CD4-positive, CD25-positive, alpha-beta regulatory T cell (primary cell): ENCODE measurements around the gene SLC25A39. TPM values are rescaled to one million over a fixed set of nuclear protein-coding genes. Genes with fewer than 3 reads are reported as not detected.

Source experiments
- ATAC-seq, 2 donors: fragments of 150-1000 bp; cut with Tn5 transposase; one replicate each; pipeline ENCODE4 v1.10.0; 2021; ENCODE audit warnings: low read depth in 2 of 2, moderate number of reproducible peaks in 2 of 2, moderate library complexity in 1 of 2
- DNase-seq, 3 donors: peaks; one replicate each; pipeline versions ENCODE4 v3.0.0 to v3.0.0-alpha.2; 2012 to 2022; ENCODE audit warnings: mixed read lengths in 1 of 3
- H3K27ac ChIP-seq: one replicate; pipeline ENCODE4 v1.7.0; 2013; ENCODE audit warnings: mild to moderate bottlenecking, low read length; ENCODE audit not compliant: insufficient read depth, poor library complexity, severe bottlenecking
- H3K27me3 ChIP-seq: one replicate; pipeline ENCODE4 v1.7.0; 2013; ENCODE audit warnings: low read length; ENCODE audit not compliant: control insufficient read depth, insufficient read depth
- H3K36me3 ChIP-seq: one replicate; pipeline ENCODE4 v1.7.0; 2013; ENCODE audit warnings: mild to moderate bottlenecking, low read length, moderate library complexity; ENCODE audit not compliant: control insufficient read depth, insufficient read depth
- H3K4me1 ChIP-seq: 2 replicates; pipeline ENCODE4 v1.7.0; 2013; ENCODE audit warnings: mild to moderate bottlenecking, low read length; ENCODE audit not compliant: insufficient read depth, control insufficient read depth, poor library complexity, severe bottlenecking
- H3K4me3 ChIP-seq: one replicate; pipeline ENCODE4 v1.7.0; 2013; ENCODE audit warnings: low read depth, mild to moderate bottlenecking, low read length, moderate library complexity
- H3K9me3 ChIP-seq, 2 experiments: 1 replicate in 1 of 2; 2 replicates in 1 of 2; pipeline ENCODE4 v1.7.0; 2013; ENCODE audit warnings: low read length in 2 of 2, mild to moderate bottlenecking in 1 of 2, moderate library complexity in 1 of 2; ENCODE audit not compliant: control insufficient read depth in 2 of 2
- H3K27ac Mint-ChIP-seq, 3 donors: one replicate each; pipeline ENCODE4 v1.8.0; 2020 to 2022; ENCODE audit warnings: mild to moderate bottlenecking in 3 of 3, mixed read lengths in 3 of 3, moderate library complexity in 2 of 3
- H3K27me3 Mint-ChIP-seq: one replicate; pipeline ENCODE4 v1.8.0; 2022; ENCODE audit warnings: mild to moderate bottlenecking, mixed read lengths
- H3K36me3 Mint-ChIP-seq: one replicate; pipeline ENCODE4 v1.8.0; 2020; ENCODE audit warnings: mixed read lengths
- H3K4me1 Mint-ChIP-seq, 4 donors: one replicate each; pipeline ENCODE4 v1.8.0; 2020 to 2022; ENCODE audit warnings: mixed read lengths in 4 of 4, mild to moderate bottlenecking in 1 of 4
- H3K4me3 Mint-ChIP-seq, 4 donors: one replicate each; pipeline ENCODE4 v1.8.0; 2020 to 2022; ENCODE audit warnings: mild to moderate bottlenecking in 4 of 4, mixed read lengths in 4 of 4, moderate library complexity in 3 of 4
- H3K9me3 Mint-ChIP-seq, 7 donors: one replicate each; pipeline ENCODE4 v1.8.0; 2020 to 2022; ENCODE audit warnings: mixed read lengths in 7 of 7, mild to moderate bottlenecking in 3 of 7, moderate library complexity in 2 of 7
- polyA plus RNA-seq, 4 donors: library from polyadenylated mRNA; unstranded; fragments of 300-500 nt; fragmentation: Illumina TruSeq; gene quantifications; one replicate each; pipeline ENCODE4 v1.2.3, GENCODE V29; 2021
- total RNA-seq: library from RNA; stranded (reverse); gene quantifications from one replicate; pipeline ENCODE4 v1.2.3, GENCODE V29; 2022

Gene SLC25A39
- total and polyA plus RNA-seq, 5 donors from 2014 or later, result 64.7 to 112 (median 97.0) TPM

- Histone ChIP-seq H3K4me1 (peaks cover 6% of the 10 kb centered on the region), H3K27me3 (no peaks in the 10 kb centered on the region), H3K27ac (no peak overlapping the region), H3K9me3 (no peaks in the 10 kb centered on the region), H3K36me3 (no peaks in the 10 kb centered on the region), H3K4me3 (no peak overlapping the region)
- Mint-ChIP-seq H3K36me3 (no peaks in the 10 kb centered on the region), H3K27me3 (peaks cover 13% of the 10 kb centered on the region), H3K4me3 (no peak overlapping the region), H3K27ac (no peak overlapping the region), H3K4me1 (peaks cover 0 to 9% (median 2%) of the 10 kb centered on the region in 4 donors), H3K9me3 (no peaks in the 10 kb centered on the region)
- no peak for ATAC-seq
- DNase-seq, result no peak
Measured at GRCh38 chr17:44282264-44282663, 42.4 kb downstream of the SLC25A39 start.

DNA sequence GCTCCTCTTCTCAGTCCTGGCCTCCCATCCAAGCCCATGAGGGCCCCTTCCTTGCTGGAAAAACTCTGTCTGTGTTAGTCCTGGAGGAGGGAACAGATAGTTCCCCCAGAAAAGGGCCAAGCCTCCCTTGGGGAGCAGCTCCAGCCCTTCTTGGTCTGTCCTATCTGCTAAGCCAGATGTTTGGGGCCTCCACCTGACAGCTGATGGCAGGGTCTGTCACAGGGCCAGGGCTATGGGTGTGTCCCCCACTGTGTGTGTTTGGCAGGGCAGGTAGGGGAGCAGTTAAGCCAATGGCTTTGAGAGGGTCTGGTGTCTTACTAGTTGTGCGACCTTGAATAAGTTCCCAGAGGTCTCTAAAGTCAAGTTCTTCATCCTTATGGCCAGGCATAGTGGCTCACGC lies 43.1 kb downstream of the SLC25A39 start:
- no peak for ATAC-seq

GRCh38 chr17:44280392-44280937 lies 44.2 kb downstream of the SLC25A39 start:
- Mint-ChIP-seq H3K4me3 (no peak overlapping the region), H3K27me3 (peaks cover 12% of the 10 kb centered on the region), H3K4me1 (peaks cover 0 to 9% (median 2%) of the 10 kb centered on the region in 4 donors), H3K36me3 (no peaks in the 10 kb centered on the region), H3K9me3 (no peaks in the 10 kb centered on the region), H3K27ac (no peak overlapping the region)
- Histone ChIP-seq H3K4me1 (peaks cover 6% of the 10 kb centered on the region), H3K36me3 (no peaks in the 10 kb centered on the region), H3K27me3 (no peaks in the 10 kb centered on the region), H3K4me3 (no peak overlapping the region), H3K9me3 (no peaks in the 10 kb centered on the region), H3K27ac (no peak overlapping the region)
- DNase-seq, result no peak
- no peak for ATAC-seq

More for the DNA sequence above, 43.1 kb downstream of the SLC25A39 start:
- no peaks in the 10 kb centered on the region for H3K36me3 ChIP-seq
- Mint-ChIP-seq H3K9me3 (no peaks in the 10 kb centered on the region), H3K4me1 (peaks cover 0 to 9% (median 2%) of the 10 kb centered on the region in 4 donors), H3K27ac (no peak overlapping the region), H3K36me3 (no peaks in the 10 kb centered on the region), H3K4me3 (no peak overlapping the region), H3K27me3 (peaks cover 13% of the 10 kb centered on the region)
- H3K4me3 ChIP-seq, result no peak overlapping the region
- no peak for DNase-seq
- H3K27me3 ChIP-seq, result no peaks in the 10 kb centered on the region
- no peak overlapping the region for H3K27ac ChIP-seq
- no peaks in the 10 kb centered on the region for H3K9me3 ChIP-seq
- H3K4me1 ChIP-seq, result peaks cover 6% of the 10 kb centered on the region

DNA sequence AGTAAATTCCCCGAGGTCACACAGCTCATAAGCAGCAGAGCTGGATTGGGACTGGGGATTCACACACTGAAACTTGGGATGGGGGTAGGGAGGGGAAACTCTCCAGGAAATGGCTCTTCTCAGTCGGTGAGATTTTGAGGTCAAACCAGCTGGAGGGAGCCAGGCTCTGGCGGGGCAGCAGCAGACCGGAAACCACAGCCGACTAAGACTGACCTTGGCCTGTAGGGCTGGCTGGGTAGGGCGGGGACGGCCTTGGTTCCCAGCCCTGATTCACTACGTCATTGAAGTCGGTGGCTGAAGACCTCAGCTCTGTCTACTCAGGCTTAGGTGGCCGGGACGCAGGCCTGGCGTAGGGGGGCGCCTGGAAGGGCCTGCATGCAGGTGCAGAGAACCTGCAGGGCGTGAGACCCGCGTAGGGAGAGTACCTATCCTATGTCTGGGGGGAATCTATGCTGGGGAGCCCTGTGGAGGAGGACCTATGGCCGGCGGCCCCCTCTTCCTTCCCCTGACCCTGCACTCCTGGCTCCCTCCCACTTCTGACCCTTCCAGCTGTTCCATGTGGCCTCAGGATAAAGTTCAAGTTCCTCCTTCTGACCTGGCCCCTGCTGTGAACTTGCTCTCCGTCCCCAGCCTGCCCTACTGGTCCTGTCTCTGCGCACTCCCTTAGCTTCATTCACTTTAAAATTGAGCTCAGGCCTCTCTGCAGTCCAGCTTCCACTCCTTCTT lies 44.8 kb downstream of the SLC25A39 start:
- Mint-ChIP-seq H3K4me3 (no peak overlapping the region), H3K4me1 (peaks cover 0 to 9% (median 2%) of the 10 kb centered on the region in 4 donors), H3K36me3 (no peaks in the 10 kb centered on the region), H3K27ac (peak overlapping the region in 1 of 3 donors; percentile 9), H3K9me3 (no peaks in the 10 kb centered on the region), H3K27me3 (peaks cover 6% of the 10 kb centered on the region)
- Histone ChIP-seq H3K27me3 (no peaks in the 10 kb centered on the region), H3K4me3 (no peak overlapping the region), H3K4me1 (peaks cover 6% of the 10 kb centered on the region), H3K9me3 (no peaks in the 10 kb centered on the region), H3K36me3 (no peaks in the 10 kb centered on the region), H3K27ac (no peak overlapping the region)
- DNase-seq (peak in 1 of 3 donors; percentile 26), ATAC-seq (peak; percentile 57 to 62)

GRCh38 chr17:44279346-44279665 lies 45.3 kb downstream of the SLC25A39 start:
- no peak for ATAC-seq
- no peak overlapping the region for H3K27ac ChIP-seq
- peaks cover 6% of the 10 kb centered on the region for H3K4me1 ChIP-seq
- no peak overlapping the region for H3K27ac Mint-ChIP-seq
- H3K36me3 Mint-ChIP-seq, result no peaks in the 10 kb centered on the region
- DNase-seq, result no peak
- H3K4me3 ChIP-seq, result no peak overlapping the region
- no peaks in the 10 kb centered on the region for H3K9me3 Mint-ChIP-seq
- peaks cover 6% of the 10 kb centered on the region for H3K27me3 Mint-ChIP-seq
- H3K4me1 Mint-ChIP-seq, result peaks cover 0 to 9% (median 2%) of the 10 kb centered on the region in 4 donors
- H3K27me3 ChIP-seq, result no peaks in the 10 kb centered on the region
- no peaks in the 10 kb centered on the region for H3K9me3 ChIP-seq
- no peaks in the 10 kb centered on the region for H3K36me3 ChIP-seq
- H3K4me3 Mint-ChIP-seq, result no peak overlapping the region

GRCh38 chr17:44277976-44278375 lies 46.6 kb downstream of the SLC25A39 start:
- no peak overlapping the region for H3K4me3 Mint-ChIP-seq
- no peaks in the 10 kb centered on the region for H3K9me3 Mint-ChIP-seq
- no peak overlapping the region for H3K27ac Mint-ChIP-seq
- no peaks in the 10 kb centered on the region for H3K36me3 Mint-ChIP-seq
- no peaks in the 10 kb centered on the region for H3K36me3 ChIP-seq
- ATAC-seq (no peak), DNase-seq (no peak)
- H3K27me3 Mint-ChIP-seq, result peaks cover 6% of the 10 kb centered on the region
- H3K4me3 ChIP-seq, result no peak overlapping the region
- peaks cover 6% of the 10 kb centered on the region for H3K4me1 ChIP-seq
- H3K27ac ChIP-seq, result no peak overlapping the region
- H3K9me3 ChIP-seq, result no peaks in the 10 kb centered on the region
- H3K27me3 ChIP-seq, result no peaks in the 10 kb centered on the region
- H3K4me1 Mint-ChIP-seq, result peaks cover 0 to 9% (median 2%) of the 10 kb centered on the region in 4 donors

- Histone ChIP-seq H3K27me3 (no peaks in the 10 kb centered on the region), H3K9me3 (no peaks in the 10 kb centered on the region), H3K4me1 (no peaks in the 10 kb centered on the region), H3K4me3 (no peak overlapping the region), H3K27ac (no peak overlapping the region), H3K36me3 (no peaks in the 10 kb centered on the region)
- H3K27me3 Mint-ChIP-seq, result peaks cover 6% of the 10 kb centered on the region
- no peak overlapping the region for H3K27ac Mint-ChIP-seq
- H3K4me3 Mint-ChIP-seq, result no peak overlapping the region
- DNase-seq (no peak), ATAC-seq (no peak)
- no peaks in the 10 kb centered on the region for H3K36me3 Mint-ChIP-seq
- H3K4me1 Mint-ChIP-seq, result no peaks in the 10 kb centered on the region
- H3K9me3 Mint-ChIP-seq, result no peaks in the 10 kb centered on the region
Measured at GRCh38 chr17:44273607-44274006, 51.0 kb downstream of the SLC25A39 start.

DNA sequence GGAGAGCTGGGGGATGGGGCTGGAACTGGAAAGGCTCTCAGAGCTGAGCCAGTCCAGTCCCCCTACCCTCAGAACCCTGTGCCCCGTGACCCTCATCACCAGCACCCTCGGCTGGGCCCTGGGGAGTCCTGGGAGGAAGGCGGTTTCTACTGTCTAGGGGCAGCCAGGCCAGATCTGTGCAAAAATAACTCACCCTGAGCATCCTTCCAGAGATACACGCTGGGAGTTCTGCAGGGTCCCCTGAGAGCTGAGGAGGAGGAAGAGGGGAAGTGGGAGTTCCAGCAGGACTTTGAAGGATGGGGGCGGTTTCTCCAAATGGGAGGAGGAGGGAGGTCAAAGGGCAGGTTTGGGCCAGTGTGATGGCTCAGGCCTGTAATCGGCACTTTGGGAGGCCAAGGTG lies 51.7 kb downstream of the SLC25A39 start:
- Mint-ChIP-seq H3K27ac (no peak overlapping the region), H3K9me3 (no peaks in the 10 kb centered on the region), H3K4me1 (no peaks in the 10 kb centered on the region), H3K4me3 (no peak overlapping the region), H3K36me3 (no peaks in the 10 kb centered on the region), H3K27me3 (peaks cover 4% of the 10 kb centered on the region)
- no peak for DNase-seq
- Histone ChIP-seq H3K27me3 (no peaks in the 10 kb centered on the region), H3K27ac (no peak overlapping the region), H3K4me3 (no peak overlapping the region), H3K36me3 (no peaks in the 10 kb centered on the region), H3K4me1 (no peaks in the 10 kb centered on the region), H3K9me3 (no peaks in the 10 kb centered on the region)
- no peak for ATAC-seq
